Endodermal cell (in vitro differentiated cells): ENCODE results near the gene PVALB. TPM values are rescaled to one million over a fixed set of nuclear protein-coding genes. Genes with fewer than 3 reads are reported as not detected.

ENCODE experiments used
- DNase-seq: peaks from one replicate; pipeline ENCODE4 v3.0.0-alpha.2; 2017
- H3K27ac ChIP-seq: 2 replicates; pipeline ENCODE4 v1.5.1; 2013; ENCODE audit warnings: mild to moderate bottlenecking, low read depth, low read length, moderate library complexity
- H3K27me3 ChIP-seq: 2 replicates; pipeline ENCODE4 v1.6.1; 2013; ENCODE audit warnings: mild to moderate bottlenecking, low read length, moderate library complexity; ENCODE audit not compliant: insufficient read depth, control insufficient read depth, poor library complexity, severe bottlenecking
- H3K36me3 ChIP-seq: 2 replicates; pipeline ENCODE4 v1.7.0; 2013; ENCODE audit warnings: mild to moderate bottlenecking, low read length, moderate library complexity; ENCODE audit not compliant: control insufficient read depth, insufficient read depth
- H3K4me1 ChIP-seq: one replicate; pipeline ENCODE4 v1.7.0; 2013; ENCODE audit warnings: low read length; ENCODE audit not compliant: control insufficient read depth, insufficient read depth
- H3K4me3 ChIP-seq: 2 replicates; pipeline ENCODE4 v1.5.1; 2013; ENCODE audit warnings: mild to moderate bottlenecking, low read length, moderate library complexity
- H3K9ac ChIP-seq: 2 replicates; pipeline ENCODE4 v1.6.1; 2013; ENCODE audit warnings: mild to moderate bottlenecking, low read length, moderate library complexity; ENCODE audit not compliant: poor library complexity, severe bottlenecking; ENCODE audit errors: extremely low read depth
- H3K9me3 ChIP-seq: 2 replicates; pipeline ENCODE4 v1.6.1; 2013; ENCODE audit warnings: mild to moderate bottlenecking, low read length, moderate library complexity; ENCODE audit not compliant: control insufficient read depth
- H3K27ac Mint-ChIP-seq: 2 replicates; pipeline ENCODE4 v1.8.0; 2020; ENCODE audit warnings: mixed read lengths
- H3K27me3 Mint-ChIP-seq: 2 replicates; pipeline ENCODE4 v1.8.0; 2021; ENCODE audit warnings: mild to moderate bottlenecking, mixed read lengths; ENCODE audit not compliant: insufficient read depth
- H3K36me3 Mint-ChIP-seq: 2 replicates; pipeline ENCODE4 v1.8.0; 2020; ENCODE audit warnings: low read depth, mixed read lengths
- H3K4me1 Mint-ChIP-seq: 2 replicates; pipeline ENCODE4 v1.8.0; 2020; ENCODE audit warnings: mixed read lengths
- H3K4me3 Mint-ChIP-seq: 2 replicates; pipeline ENCODE4 v1.8.0; 2020; ENCODE audit warnings: mild to moderate bottlenecking, moderate library complexity, mixed read lengths
- H3K9me3 Mint-ChIP-seq: 2 replicates; pipeline ENCODE4 v1.8.0; 2020; ENCODE audit warnings: mild to moderate bottlenecking, mixed read lengths
- CTCF ChIP-seq: fragments of 200-600 bp; sonication (generic); conservative IDR thresholded peaks from 2 replicates; pipeline ENCODE4 v1.5.0; 2021; ENCODE audit warnings: antibody characterized with exemption, mild to moderate bottlenecking
- WGBS, 2 experiments: methylation state at CpG; one replicate each; pipeline versions ENCODE4 v1.1.5 to v1.1.7; 2013; ENCODE audit warnings: missing lambda C conversion rate in 2 of 2, mixed read lengths in 1 of 2; ENCODE audit not compliant: insufficient coverage in 1 of 2, insufficient read length in 1 of 2; 5-methylcytosine and 5-hydroxymethylcytosine counted together
- total RNA-seq, 2 donors: library from RNA; stranded (reverse); fragmentation: NEBNext Ultra II Directional in 1 of 2; extraction: Animal tissue kit (Norgen Biotek cat#: 25700) in 1 of 2; gene quantifications; 2 replicates in 1 of 2; 3 replicates in 1 of 2; pipeline ENCODE4 v1.2.1, GENCODE V29; 2021

The PVALB gene
- total RNA-seq, 2 donors from 2014 or later, result not detected

GRCh38 chr22:36863979-36864378 is 47.1 kb upstream of the PVALB start:
- H3K4me1 Mint-ChIP-seq, result no peaks in the 10 kb centered on the region
- Histone ChIP-seq H3K36me3 (no peaks in the 10 kb centered on the region), H3K9me3 (no peaks in the 10 kb centered on the region), H3K4me3 (no peak overlapping the region), H3K27me3 (peaks cover 2% of the 10 kb centered on the region), H3K9ac (no peak overlapping the region), H3K27ac (no peak overlapping the region), H3K4me1 (no peaks in the 10 kb centered on the region)
- no peaks in the 10 kb centered on the region for H3K9me3 Mint-ChIP-seq
- 89 to 90% methylated on average over 5 to 6 of the region's 6 CpGs for WGBS, 2 experiments
- peaks cover 16% of the 10 kb centered on the region for H3K27me3 Mint-ChIP-seq
- no peaks in the 10 kb centered on the region for H3K36me3 Mint-ChIP-seq
- no peak overlapping the region for H3K4me3 Mint-ChIP-seq
- TF ChIP-seq CTCF, result no peak
- no peak overlapping the region for H3K27ac Mint-ChIP-seq
- no peak for DNase-seq

- 91 to 94% methylated on average over 5 to 11 of the region's 11 CpGs for WGBS, 2 experiments
- H3K27ac ChIP-seq, result no peak overlapping the region
- H3K27ac Mint-ChIP-seq, result no peak overlapping the region
Measured at GRCh38 chr22:36863281-36863680, 46.4 kb upstream of the PVALB start.

GRCh38 chr22:36862251-36863242 is 45.7 kb upstream of the PVALB start:
- no peaks in the 10 kb centered on the region for H3K36me3 Mint-ChIP-seq
- no peak for DNase-seq
- H3K27me3 Mint-ChIP-seq, result peaks cover 28% of the 10 kb centered on the region
- Histone ChIP-seq H3K27me3 (peaks cover 17% of the 10 kb centered on the region), H3K27ac (no peak overlapping the region), H3K4me1 (no peaks in the 10 kb centered on the region), H3K9me3 (no peaks in the 10 kb centered on the region), H3K4me3 (no peak overlapping the region), H3K9ac (no peak overlapping the region), H3K36me3 (no peaks in the 10 kb centered on the region)
- TF ChIP-seq CTCF, result no peak
- 90 to 93% methylated on average over 18 to 26 of the region's 26 CpGs for WGBS, 2 experiments
- no peak overlapping the region for H3K27ac Mint-ChIP-seq
- no peaks in the 10 kb centered on the region for H3K9me3 Mint-ChIP-seq
- no peak overlapping the region for H3K4me3 Mint-ChIP-seq
- no peaks in the 10 kb centered on the region for H3K4me1 Mint-ChIP-seq

More at GRCh38 chr22:36863281-36863680, 46.4 kb upstream of the PVALB start:
- no peaks in the 10 kb centered on the region for H3K36me3 ChIP-seq
- Mint-ChIP-seq H3K9me3 (no peaks in the 10 kb centered on the region), H3K36me3 (no peaks in the 10 kb centered on the region), H3K27me3 (peaks cover 22% of the 10 kb centered on the region), H3K4me1 (no peaks in the 10 kb centered on the region), H3K4me3 (no peak overlapping the region)
- no peaks in the 10 kb centered on the region for H3K9me3 ChIP-seq
- no peaks in the 10 kb centered on the region for H3K4me1 ChIP-seq
- no peak for DNase-seq
- peaks cover 9% of the 10 kb centered on the region for H3K27me3 ChIP-seq
- H3K9ac ChIP-seq, result no peak overlapping the region
- no peak overlapping the region for H3K4me3 ChIP-seq
- no peak for TF ChIP-seq CTCF
